Activated T-cell treated with anti-CD3 and anti-CD28 coated beads for 24 hours (primary cell): ENCODE measurements around the gene GCAT.
"Not testable (repeated sequence)": the region's sequence is repeated elsewhere in the genome, so short reads cannot be mapped to it uniquely, and the experiment has no call there.

Source experiments
- DNase-seq: peaks from one replicate; pipeline ENCODE4 v3.0.0-alpha.2; 2020; ENCODE audit warnings: low read depth

The GCAT gene

GRCh38 chr22:37782340-37783168 lies 25.2 kb upstream of the GCAT start:
- DNase-seq = no peak

- no peak for DNase-seq
Measured at GRCh38 chr22:37784829-37785495, 22.8 kb upstream of the GCAT start.

GRCh38 chr22:37790234-37790633 lies 17.5 kb upstream of the GCAT start:
- no peak for DNase-seq

DNA sequence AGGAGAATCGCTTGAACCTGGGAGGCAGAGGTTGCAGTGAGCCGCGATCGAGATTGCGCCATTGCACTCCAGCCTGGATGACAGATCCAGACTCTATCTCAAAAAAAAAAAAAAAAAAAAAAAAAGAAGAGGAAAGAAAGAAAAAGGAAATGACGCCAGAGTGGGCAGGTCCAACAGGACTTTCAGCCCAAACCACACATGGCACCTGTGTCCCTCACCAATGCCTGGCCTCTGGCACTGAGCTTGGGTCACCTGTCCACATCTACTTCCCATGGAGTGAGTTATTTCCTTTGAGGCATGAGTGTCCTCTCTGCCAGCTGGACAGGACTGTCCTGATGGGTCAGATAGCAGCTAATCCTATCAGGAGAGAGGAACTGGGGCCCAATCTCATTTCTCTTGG lies 15.2 kb upstream of the GCAT start:
- DNase-seq = no peak

DNA sequence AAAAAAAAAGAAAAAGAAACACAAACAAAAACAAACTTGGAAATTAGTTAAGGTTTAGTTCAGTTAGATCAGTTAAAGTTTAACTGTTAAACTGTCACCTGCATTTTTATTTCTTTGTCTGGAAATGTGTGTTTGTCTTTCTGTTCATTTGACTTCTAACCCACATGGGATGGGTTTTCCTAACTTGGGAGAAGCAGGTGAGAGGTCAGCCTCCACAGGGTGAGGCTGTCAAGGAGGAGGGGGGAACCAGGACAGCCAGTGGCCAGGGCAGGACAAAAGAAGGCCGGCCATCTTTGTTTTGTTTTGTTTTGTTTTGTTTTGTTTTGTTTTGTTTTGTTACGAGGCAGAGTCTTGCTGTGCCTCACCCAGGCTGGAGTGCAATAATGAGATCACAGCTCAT lies 13.4 kb upstream of the GCAT start:
- DNase-seq = no peak

GRCh38 chr22:37796079-37796478 lies 11.7 kb upstream of the GCAT start:
- no peak for DNase-seq

DNA sequence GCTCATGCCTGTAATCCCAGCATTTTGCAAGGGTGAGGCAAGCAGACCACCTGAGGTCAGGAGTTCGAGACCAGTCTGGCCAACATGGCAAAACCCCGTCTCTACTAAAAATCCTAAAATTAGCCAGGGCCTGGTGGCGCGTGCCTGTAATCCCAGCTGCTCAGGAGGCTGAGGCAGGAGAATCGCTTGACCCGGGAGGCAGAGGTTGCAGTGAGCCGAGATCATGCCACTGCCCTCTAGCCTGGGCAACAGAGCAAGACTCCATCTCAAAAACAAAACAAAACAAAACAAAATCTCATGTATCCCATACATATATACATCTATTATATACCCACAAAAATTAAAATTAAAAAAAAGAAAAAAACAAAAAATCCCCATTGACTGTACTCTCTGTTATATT lies 10.5 kb upstream of the GCAT start:
- not testable (repeated sequence) for DNase-seq

DNA sequence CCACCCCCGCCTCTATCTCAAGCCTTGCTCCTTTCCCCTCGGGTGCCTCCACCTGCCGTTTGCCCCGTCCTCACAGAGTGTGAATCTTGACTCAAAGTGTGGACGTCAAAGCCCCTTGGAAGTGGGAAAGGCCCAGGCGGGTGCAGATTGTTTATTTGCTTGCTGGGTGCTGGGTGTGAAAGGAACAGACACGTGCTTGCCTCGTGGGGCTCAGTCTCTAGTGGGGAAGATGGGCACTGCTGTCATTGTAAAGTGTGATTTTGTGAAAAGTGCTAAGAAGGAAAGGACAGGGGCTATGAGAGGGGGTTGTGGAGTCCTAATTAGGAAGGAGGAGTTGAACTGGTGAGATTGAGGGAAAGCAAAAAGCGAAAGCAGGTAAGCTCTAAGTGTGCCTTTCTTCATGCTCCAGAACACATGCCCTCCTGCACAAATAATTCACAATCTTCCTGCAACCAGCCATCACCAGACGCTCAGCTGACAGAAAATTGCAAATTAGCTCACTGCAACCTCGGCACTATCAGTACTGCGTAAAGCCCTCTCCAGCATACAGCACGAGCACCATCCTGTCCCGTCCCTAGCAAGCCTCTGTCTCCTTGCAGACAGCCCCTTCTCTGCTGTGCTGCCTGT lies 9.7 kb upstream of the GCAT start:
- no peak for DNase-seq

DNA sequence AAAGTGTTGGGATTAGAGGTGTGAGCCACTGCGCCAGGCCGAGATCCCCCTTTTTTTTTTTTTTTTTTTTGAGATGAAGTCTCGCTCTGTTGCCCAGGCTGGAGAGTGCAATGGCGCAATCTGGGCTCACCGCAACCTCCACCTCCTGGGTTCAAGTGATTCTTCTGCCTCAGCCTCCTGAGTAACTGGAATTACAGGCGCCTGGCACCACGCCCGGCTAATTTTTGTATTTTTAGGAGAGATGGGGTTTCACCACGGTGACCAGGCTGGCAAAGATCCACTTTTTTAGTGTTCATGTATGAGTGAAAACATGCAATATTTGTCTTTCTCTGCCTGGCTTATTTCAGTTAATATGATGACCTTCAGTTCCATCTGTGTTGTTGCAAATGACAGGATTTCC lies 7.8 kb upstream of the GCAT start:
- DNase-seq = not testable (repeated sequence)

DNA sequence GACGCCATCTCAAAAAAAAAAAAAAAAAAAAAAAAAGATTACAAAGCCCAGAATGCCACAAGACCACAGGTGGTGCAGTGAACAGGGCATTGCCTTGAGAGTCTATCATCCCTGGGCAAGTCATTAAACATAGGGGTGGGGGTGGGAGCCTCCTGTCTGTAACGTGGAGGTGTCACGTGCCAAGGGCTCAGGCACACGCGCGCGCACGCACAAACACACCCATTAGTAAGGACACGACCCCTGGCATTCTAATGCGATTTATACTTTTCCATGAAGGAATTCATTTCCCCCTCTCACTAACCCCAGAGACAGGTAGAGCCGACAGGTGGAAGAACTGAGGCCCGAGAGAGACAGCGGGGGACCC lies 5.8 kb upstream of the GCAT start:
- no peak for DNase-seq

DNA sequence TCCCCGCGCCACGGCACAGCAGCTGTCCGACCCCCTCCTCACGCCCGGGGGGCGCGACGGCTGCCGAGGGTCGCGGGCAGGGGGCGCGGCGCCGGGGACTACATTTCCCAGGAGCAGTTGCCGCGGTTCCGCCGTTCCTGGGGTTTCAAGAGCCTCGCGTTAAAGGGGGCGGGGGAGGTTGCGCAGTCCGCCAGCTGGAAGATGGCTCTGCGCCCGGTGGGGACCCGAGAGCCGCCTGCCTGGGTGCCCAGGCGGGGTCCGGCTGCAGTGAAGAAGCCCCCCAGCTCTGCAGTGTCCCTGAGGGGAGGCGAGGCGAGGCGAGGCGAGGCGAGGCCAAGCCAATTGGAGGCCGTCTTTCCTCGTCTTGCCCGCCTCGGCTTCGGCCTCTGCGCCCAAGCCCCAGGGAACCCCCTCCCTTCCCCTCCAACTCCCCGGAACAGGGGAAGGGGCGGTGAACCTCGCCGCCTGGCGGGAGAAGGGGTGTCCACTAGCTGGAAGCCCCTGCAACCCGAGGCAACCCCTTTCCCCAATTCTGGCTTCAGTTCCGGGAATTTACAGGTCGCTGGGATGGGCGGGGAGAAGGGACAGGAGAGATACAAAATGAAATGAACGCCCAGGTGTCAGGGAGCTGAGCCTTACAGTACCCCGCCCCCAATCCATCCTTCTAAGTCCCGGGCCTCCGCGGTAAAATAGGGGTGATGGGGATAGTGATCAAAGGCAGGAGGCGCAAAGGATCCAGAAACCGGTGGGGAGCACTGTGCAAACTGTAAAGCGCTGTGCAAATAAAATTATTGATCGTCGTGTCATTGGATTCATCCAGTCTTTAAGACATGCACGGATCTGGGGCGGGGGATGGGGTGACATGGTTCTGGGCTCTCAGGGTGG lies 5.2 kb upstream of the GCAT start:
- no peak for DNase-seq

DNA sequence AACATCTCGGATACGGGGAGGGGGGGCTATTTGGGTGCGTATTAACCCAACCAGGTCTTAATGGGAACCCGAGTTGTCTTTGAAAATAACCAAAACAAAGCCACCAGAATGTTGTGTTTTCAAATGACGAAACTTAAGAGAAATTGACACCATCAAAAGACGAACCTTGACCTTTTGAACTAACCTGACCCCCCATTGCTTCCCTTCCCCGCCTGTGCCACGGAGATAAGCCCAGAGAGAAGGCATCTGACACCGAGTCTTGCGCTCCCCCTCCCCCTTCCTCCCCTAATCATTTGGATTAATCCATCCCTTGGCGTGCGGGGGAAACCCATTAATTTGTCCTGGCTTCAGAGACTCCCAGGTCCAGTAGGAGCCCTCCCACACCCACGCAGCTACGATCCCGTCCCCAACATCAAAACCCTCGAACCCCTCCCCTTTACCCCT lies 4.5 kb upstream of the GCAT start:
- DNase-seq = no peak

DNA sequence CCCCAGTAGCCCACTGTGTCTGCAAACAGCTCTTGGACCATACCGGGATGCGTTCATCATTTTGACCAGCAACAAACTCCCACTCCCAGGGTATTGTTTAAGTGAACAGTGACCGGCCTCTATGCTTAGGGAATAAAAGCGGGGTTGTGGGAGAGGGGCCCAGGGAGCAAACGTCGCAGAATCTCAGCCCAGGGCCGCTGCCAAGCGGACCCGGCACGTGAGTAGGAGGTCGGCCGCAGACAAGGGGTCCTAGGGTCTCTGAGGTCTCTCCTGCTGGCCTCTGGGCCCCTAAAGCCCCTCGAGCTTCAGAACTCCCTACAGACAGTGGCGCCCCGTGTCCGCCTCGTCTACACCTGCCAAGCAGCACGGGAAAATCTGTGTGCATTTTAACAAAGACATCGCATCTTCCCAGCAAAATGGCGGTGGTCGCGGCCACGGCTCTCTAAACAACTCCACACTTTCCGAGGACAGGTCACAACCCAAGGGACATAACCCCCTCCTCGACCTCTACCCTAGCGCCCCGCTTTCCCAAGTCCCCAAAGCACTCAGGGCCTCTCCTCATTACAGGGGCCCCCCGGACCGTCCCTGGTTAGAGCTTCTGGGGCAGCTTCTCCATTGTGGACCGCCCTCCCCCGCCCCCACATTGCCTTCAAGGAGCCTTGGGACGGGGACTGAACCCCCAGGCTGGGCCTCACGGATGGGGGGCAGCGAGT lies 3.9 kb upstream of the GCAT start:
- no peak for DNase-seq

DNA sequence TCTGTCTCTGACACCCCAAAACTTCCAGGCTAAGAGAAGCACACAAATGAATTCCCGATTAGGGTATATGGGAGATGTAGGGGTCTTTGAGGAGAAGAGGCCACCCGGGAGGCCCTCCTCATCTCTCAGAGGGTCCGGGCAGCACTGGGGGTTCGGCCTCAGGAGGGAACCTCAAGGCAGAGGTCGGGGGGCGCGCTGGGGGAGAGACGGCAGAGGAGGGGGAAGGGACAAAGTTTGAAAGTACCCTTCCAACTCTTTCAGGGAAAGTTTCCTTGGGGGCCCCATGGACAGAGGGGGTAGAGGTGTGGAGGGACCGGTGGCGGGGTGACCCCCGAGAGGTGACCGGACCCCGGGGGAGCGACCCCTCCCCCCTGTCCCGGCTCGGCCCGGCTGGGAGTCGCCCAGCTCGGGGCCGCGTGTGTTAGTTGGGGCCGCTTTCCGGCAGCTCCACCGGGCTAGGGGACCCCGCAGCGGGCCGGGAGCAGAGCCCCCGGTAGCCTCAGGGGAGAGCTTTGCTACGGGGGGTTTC lies 3.3 kb upstream of the GCAT start:
- DNase-seq = no peak

GRCh38 chr22:37804881-37805809 lies 2.6 kb upstream of the GCAT start:
- peak; percentile 67 for DNase-seq

- no peak for DNase-seq
Measured at GRCh38 chr22:37805810-37806277, 1.9 kb upstream of the GCAT start.

GRCh38 chr22:37806409-37807333 lies 1.1 kb upstream of the GCAT start:
- no peak for DNase-seq

GRCh38 chr22:37808294-37808657 lies 542 bp downstream of the GCAT start:
- DNase-seq = no peak
